H1 (cell line): Measurements from ENCODE around the gene MRPS27. TPM values are rescaled to one million over a fixed set of nuclear protein-coding genes. Genes with fewer than 3 reads are reported as not detected.

Experiments used
- CTCF ChIA-PET: fragments of 300-600 bp; sonication (Branson Sonifier 250); formaldehyde crosslinking; loops from one replicate; lab custom pipeline; 2021; ENCODE audit not compliant: partially characterized antibody; lab: Charles Lee
- POLR2A ChIA-PET: fragments of 300-600 bp; sonication (Branson Sonifier 250); formaldehyde crosslinking; loops from one replicate; lab custom pipeline; 2021; ENCODE audit warnings: inconsistent platforms; ENCODE audit not compliant: partially characterized antibody; lab: Charles Lee
- DNase-seq, 2 experiments: peaks; one replicate each; pipeline versions ENCODE4 v3.0.0 to v3.0.0-alpha.2; 2010 to 2022; ENCODE audit warnings: low spot score in 2 of 2, low read depth in 1 of 2, mixed read lengths in 1 of 2
- FAIRE-seq: peaks from 2 replicates; lab custom pipeline; 2011; peaks lifted over from hg19 to GRCh38; lab: Jason Lieb, UNC
- H2AFZ ChIP-seq: 2 replicates; pipeline ENCODE4 v1.8.1; 2012; ENCODE audit warnings: low read length, inconsistent platforms
- H2AK5ac ChIP-seq: 2 replicates; pipeline ENCODE4 v1.6.1; 2013; ENCODE audit warnings: low read depth, low read length
- H2BK120ac ChIP-seq: replicated peaks from 2 replicates; pipeline ENCODE3; 2013; ENCODE audit warnings: low read depth, low read length, inconsistent platforms
- H2BK12ac ChIP-seq: 2 replicates; pipeline ENCODE4 v1.6.1; 2013; ENCODE audit warnings: low read depth, low read length
- H2BK15ac ChIP-seq: 2 replicates; pipeline ENCODE4 v1.6.1; 2013; ENCODE audit warnings: low read length
- H2BK20ac ChIP-seq: 2 replicates; pipeline ENCODE4 v1.6.1; 2013; ENCODE audit warnings: low read length
- H2BK5ac ChIP-seq: 2 replicates; pipeline ENCODE4 v1.6.1; 2013; ENCODE audit warnings: low read depth, low read length
- H3K14ac ChIP-seq: 2 replicates; pipeline ENCODE4 v1.6.1; 2013; ENCODE audit warnings: inconsistent platforms; ENCODE audit not compliant: insufficient read length
- H3K18ac ChIP-seq: 2 replicates; pipeline ENCODE4 v1.6.1; 2013; ENCODE audit warnings: low read length; ENCODE audit errors: extremely low read depth
- H3K23ac ChIP-seq: 2 replicates; pipeline ENCODE4 v1.6.1; 2013; ENCODE audit warnings: inconsistent platforms; ENCODE audit not compliant: insufficient read length
- H3K23me2 ChIP-seq: 2 replicates; pipeline ENCODE4 v1.6.1; 2013; ENCODE audit warnings: low read depth, low read length
- H3K27ac ChIP-seq: 2 replicates; pipeline ENCODE4 v1.6.1; 2011; ENCODE audit warnings: low read depth, low read length, inconsistent platforms
- H3K27me3 ChIP-seq, 4 experiments: replicated peaks in 1 of 4; 1 replicate in 1 of 4; 2 replicates in 3 of 4; pipeline versions ENCODE4 v1.6.1 to v1.8.1; 2011 to 2013; ENCODE audit warnings: low read length in 3 of 4, mild to moderate bottlenecking in 3 of 4, inconsistent platforms in 2 of 4, mixed read lengths in 2 of 4, moderate library complexity in 1 of 4; ENCODE audit not compliant: control insufficient read depth in 3 of 4, insufficient read depth in 3 of 4; ENCODE audit errors: extremely low read depth in 1 of 4
- H3K36me3 ChIP-seq, 4 experiments: 2 replicates each; pipeline versions ENCODE4 v1.6.1 to v1.8.1; 2011 to 2013; ENCODE audit warnings: mild to moderate bottlenecking in 4 of 4, low read length in 3 of 4, moderate library complexity in 2 of 4, control low read depth in 1 of 4, inconsistent platforms in 1 of 4; ENCODE audit not compliant: insufficient read depth in 4 of 4, control insufficient read depth in 2 of 4
- H3K4ac ChIP-seq: replicated peaks from 2 replicates; pipeline ENCODE3; 2013; ENCODE audit warnings: low read length, low read depth, mixed read lengths, inconsistent platforms; ENCODE audit not compliant: insufficient read length
- H3K4me1 ChIP-seq, 4 experiments: replicated peaks in 1 of 4; 1 replicate in 1 of 4; 2 replicates in 3 of 4; pipeline versions ENCODE4 v1.6.1 to v1.8.1; 2011 to 2013; ENCODE audit warnings: low read length in 3 of 4, inconsistent platforms in 2 of 4, mixed read lengths in 1 of 4; ENCODE audit not compliant: insufficient read depth in 4 of 4, control insufficient read depth in 3 of 4
- H3K4me2 ChIP-seq, 2 experiments: 2 replicates each; pipeline versions ENCODE4 v1.6.1 to v1.8.1; 2011 to 2013; ENCODE audit warnings: low read depth in 2 of 2, low read length in 2 of 2, control low read depth in 1 of 2, inconsistent platforms in 1 of 2, mild to moderate bottlenecking in 1 of 2; ENCODE audit not compliant: insufficient read depth in 1 of 2
- H3K4me3 ChIP-seq, 4 experiments: fragments of 200-600, 300-600 bp in 1 of 4; sonication (generic), shearing (Covaris generic), sonication (Bioruptor Twin) in 1 of 4; 2 replicates each; pipeline versions ENCODE4 v1.5.1 to v1.8.1; 2011 to 2016; ENCODE audit warnings: low read length in 4 of 4, low read depth in 3 of 4, control low read depth in 2 of 4, inconsistent platforms in 2 of 4, mild to moderate bottlenecking in 2 of 4, mixed read lengths in 1 of 4, moderate library complexity in 1 of 4; ENCODE audit not compliant: insufficient read depth in 2 of 4; ENCODE audit errors: extremely low read depth in 1 of 4
- H3K56ac ChIP-seq: replicated peaks from 2 replicates; pipeline ENCODE3; 2013; ENCODE audit warnings: low read depth, mild to moderate bottlenecking, mixed read lengths, low read length, inconsistent platforms; ENCODE audit not compliant: insufficient read length
- H3K79me1 ChIP-seq: 2 replicates; pipeline ENCODE4 v1.6.1; 2013; ENCODE audit warnings: low read depth, low read length, control low read depth
- H3K79me2 ChIP-seq, 2 experiments: 2 replicates each; pipeline versions ENCODE4 v1.6.1 to v1.8.1; 2012 to 2013; ENCODE audit warnings: low read length in 2 of 2, mild to moderate bottlenecking in 2 of 2, inconsistent platforms in 1 of 2; ENCODE audit not compliant: insufficient read depth in 2 of 2, control insufficient read depth in 1 of 2
- H3K9ac ChIP-seq, 4 experiments: replicated peaks in 1 of 4; 1 replicate in 1 of 4; 2 replicates in 3 of 4; pipeline versions ENCODE4 v1.6.1 to v1.8.1; 2011 to 2013; ENCODE audit warnings: low read depth in 3 of 4, low read length in 3 of 4, control low read depth in 2 of 4, mild to moderate bottlenecking in 2 of 4, moderate library complexity in 2 of 4, inconsistent platforms in 1 of 4; ENCODE audit errors: extremely low read depth in 1 of 4
- H3K9me3 ChIP-seq, 2 experiments: 2 replicates each; pipeline versions ENCODE4 v1.6.1 to v1.8.1; 2012 to 2013; ENCODE audit warnings: mild to moderate bottlenecking in 2 of 2, moderate library complexity in 2 of 2, control low read depth in 1 of 2, inconsistent platforms in 1 of 2, low read depth in 1 of 2, low read length in 1 of 2, mixed read lengths in 1 of 2; ENCODE audit not compliant: insufficient read depth in 2 of 2
- H4K20me1 ChIP-seq, 2 experiments: replicated peaks in 1 of 2; 2 replicates each; pipeline versions ENCODE3 to v1.8.1; 2011 to 2013; ENCODE audit warnings: inconsistent platforms in 2 of 2, low read length in 2 of 2, mild to moderate bottlenecking in 1 of 2; ENCODE audit not compliant: insufficient read depth in 2 of 2, control insufficient read depth in 1 of 2
- H4K5ac ChIP-seq: 2 replicates; pipeline ENCODE4 v1.6.1; 2013; ENCODE audit warnings: low read length, low read depth, mixed read lengths, inconsistent platforms; ENCODE audit not compliant: insufficient read length
- H4K8ac ChIP-seq: 2 replicates; pipeline ENCODE4 v1.8.0; 2013; ENCODE audit warnings: mild to moderate bottlenecking, moderate library complexity, low read length, inconsistent platforms; ENCODE audit not compliant: insufficient read depth; ENCODE audit errors: extremely low read depth
- H4K91ac ChIP-seq: replicated peaks from 2 replicates; pipeline ENCODE3; 2013; ENCODE audit warnings: low read length, mixed read lengths, inconsistent platforms; ENCODE audit not compliant: insufficient read length
- BACH1 ChIP-seq: IDR thresholded peaks from 2 replicates; pipeline ENCODE4 v1.6.1; 2012; ENCODE audit warnings: low read length, improper control_type of control experiment
- CBX5 ChIP-seq: fragments of 300-800, 300-1000 bp; sonication (generic); IDR thresholded peaks from 2 replicates; pipeline ENCODE4 v1.7.1; 2016; ENCODE audit warnings: antibody characterized with exemption, low read length, low read depth
- CTCF ChIP-seq, 3 experiments: IDR thresholded peaks; 1 replicate in 2 of 3; 2 replicates in 1 of 3; pipeline versions ENCODE4 v1.5.1 to v1.6.1; 2011; ENCODE audit warnings: low read length in 3 of 3, mild to moderate bottlenecking in 3 of 3, inconsistent platforms in 2 of 3, low read depth in 1 of 3, moderate library complexity in 1 of 3; ENCODE audit not compliant: insufficient read depth in 1 of 3; ENCODE audit errors: control extremely low read depth in 1 of 3
- EGR1 ChIP-seq: IDR thresholded peaks from 2 replicates; pipeline ENCODE4 v1.6.1; 2011; ENCODE audit warnings: low read depth, low read length, borderline replicate concordance
- HDAC2 ChIP-seq, 2 experiments: fragments of 300-600 bp in 1 of 2; sonication (generic) in 1 of 2; IDR thresholded peaks; 2 replicates each; pipeline ENCODE4 v1.6.1; 2011 to 2012; ENCODE audit warnings: low read depth in 2 of 2, low read length in 2 of 2, mild to moderate bottlenecking in 2 of 2, moderate library complexity in 2 of 2, borderline replicate concordance in 1 of 2, inconsistent platforms in 1 of 2
- KDM1A ChIP-seq: fragments of 200-600, 300-600 bp; sonication (generic); IDR thresholded peaks from 2 replicates; pipeline ENCODE4 v1.7.1; 2016; ENCODE audit warnings: mild to moderate bottlenecking, low read length, borderline replicate concordance
- MAX ChIP-seq: IDR thresholded peaks from 2 replicates; pipeline ENCODE4 v1.6.1; 2012; ENCODE audit warnings: inconsistent platforms
- TBP ChIP-seq: IDR thresholded peaks from 2 replicates; pipeline ENCODE4 v1.6.1; 2011; ENCODE audit warnings: low read depth, low read length, improper control_type of control experiment
- USF2 ChIP-seq: IDR thresholded peaks from 2 replicates; pipeline ENCODE4 v1.6.1; 2011; ENCODE audit warnings: low read length, improper control_type of control experiment
- YY1 ChIP-seq: IDR thresholded peaks from 2 replicates; pipeline ENCODE4 v1.6.1; 2011; ENCODE audit warnings: low read depth, mild to moderate bottlenecking, low read length
- WGBS, 2 experiments: shearing (Covaris generic) in 1 of 2; methylation state at CpG; one replicate each; pipeline versions ENCODE4 v1.1.6 to v1.1.7; 2013 to 2015; ENCODE audit warnings: low lambda C conversion rate in 2 of 2, mixed read lengths in 2 of 2, inconsistent platforms in 1 of 2, low coverage in 1 of 2, missing lambda C conversion rate in 1 of 2; ENCODE audit not compliant: insufficient replicate concordance in 2 of 2, insufficient coverage in 1 of 2, insufficient read length in 1 of 2; ENCODE audit errors: extremely low coverage in 1 of 2, missing lambda C conversion rate in 1 of 2; 5-methylcytosine and 5-hydroxymethylcytosine counted together
- polyA plus RNA-seq, 7 experiments: library from polyadenylated mRNA; depleted of rRNA in 3 of 7; stranded (reverse) in 5 of 7; unstranded in 2 of 7; fragments of >200 nt in 5 of 7; fragments of 200-250 nt in 2 of 7; gene quantifications; 1 replicate in 5 of 7; 2 replicates in 1 of 7; 4 replicates in 1 of 7; pipeline versions ENCODE4 v1.2.1 to v1.2.3, GENCODE V29; 2011 to 2013; ENCODE audit warnings: missing spikeins in 2 of 7, mixed read lengths in 2 of 7
- total RNA-seq: library from RNA; stranded (reverse); fragmentation: NEBNext Ultra II Directional; extraction: Animal tissue kit (Norgen Biotek cat#: 25700); gene quantifications from 2 replicates; pipeline ENCODE4 v1.2.1, GENCODE V29; 2021

Gene MRPS27
- total and polyA plus RNA-seq, 2 of the 8 experiments (the other 6 are each of a cell fraction or from before 2014, with no cell fraction given) = 93.2 to 102 TPM

- WGBS, 2 experiments = 97% methylated on average over 2 of the region's 2 CpGs; no CpG with 5 or more reads in 1 of the 2 experiments
- FAIRE-seq = no peak
- CTCF ChIA-PET = interaction anchor here (0.8 to 2.1 kb wide), 9 partner anchors 8 to 514 kb away, joined by 3 to 14 read pairs (median 3); no protein-coding TSS in a partner anchor
- TF ChIP-seq KDM1A (no peak), HDAC2 (IDR thresholded peaks at IDR 0.05; ENCODE audit: borderline replicate concordance in 1 of 2, low read depth in 2 of 2, low read length in 2 of 2) (no peak), MAX (no peak), CTCF (IDR thresholded peaks at IDR 0.05; ENCODE audit: control extremely low read depth in 1 of 3, insufficient read depth in 1 of 3, low read depth in 1 of 3, low read length in 3 of 3) (no peak), BACH1 (no peak), USF2 (no peak), CBX5 (no peak), EGR1 (no peak), TBP (no peak), YY1 (no peak)
Measured at GRCh38 chr5:72288924-72289323, 31.1 kb downstream of the MRPS27 start.

More at GRCh38 chr5:72288924-72289323, 31.1 kb downstream of the MRPS27 start:
- no peaks in the 10 kb centered on the region for H3K79me1 ChIP-seq
- H3K14ac ChIP-seq = no peak overlapping the region
- H4K5ac ChIP-seq = no peak overlapping the region
- H3K4me1 ChIP-seq = peaks cover 0 to 5% (median 1%) of the 10 kb centered on the region in 4 experiments; a peak in 2 of 7 replicates
- peaks cover 0 to 29% (median 5%) of the 10 kb centered on the region in 4 experiments; a peak in 4 of 8 replicates for H3K36me3 ChIP-seq
- no peak overlapping the region for H3K56ac ChIP-seq
- no peak overlapping the region for H3K27ac ChIP-seq
- H3K79me2 ChIP-seq = no peaks in the 10 kb centered on the region
- no peaks in the 10 kb centered on the region for H3K9me3 ChIP-seq
- no peak overlapping the region for H2BK20ac ChIP-seq
- POLR2A ChIA-PET = interaction anchor here (0.7 to 1.5 kb wide), 2 partner anchors 8 to 28 kb away, joined by 3 read pairs; no protein-coding TSS in a partner anchor
- no peaks in the 10 kb centered on the region for H3K27me3 ChIP-seq
- H2AK5ac ChIP-seq = no peak overlapping the region
- H4K20me1 ChIP-seq = no peaks in the 10 kb centered on the region
- no peak overlapping the region for H2BK12ac ChIP-seq
- H3K9ac ChIP-seq = no peak overlapping the region
- no peak for DNase-seq
- no peak overlapping the region for H3K4me3 ChIP-seq
- no peak overlapping the region for H4K8ac ChIP-seq
- no peak overlapping the region for H3K4me2 ChIP-seq
- no peak overlapping the region for H2BK120ac ChIP-seq
- no peak overlapping the region for H4K91ac ChIP-seq
- H2BK15ac ChIP-seq = no peak overlapping the region
- H2AFZ ChIP-seq = no peak overlapping the region
- no peak overlapping the region for H2BK5ac ChIP-seq
- H3K23ac ChIP-seq = no peak overlapping the region
- no peaks in the 10 kb centered on the region for H3K23me2 ChIP-seq
- H3K4ac ChIP-seq = no peak overlapping the region
- H3K18ac ChIP-seq = no peak overlapping the region
